Ishikawa (cell line): ENCODE results near the gene SGPP2.

Source experiments
- EP300 ChIP-seq: IDR thresholded peaks from 2 replicates; pipeline ENCODE4 v1.6.1; 2012; ENCODE audit warnings: borderline replicate concordance
- TCF12 ChIP-seq: IDR thresholded peaks from 2 replicates; pipeline ENCODE4 v1.6.1; 2012; ENCODE audit warnings: low read depth

GRCh38 chr2:222548992-222549391, 124.6 kb downstream of the SGPP2 start:
- TF ChIP-seq EP300 (no peak), TCF12 (no peak)
